OCI-LY1 (cell line): ENCODE data around the gene PIGQ.

ENCODE experiments used
- H2AFZ ChIP-seq: fragments of 200-600 bp; sonication (generic), shearing (Covaris generic); 2 replicates; pipeline ENCODE4 v1.6.0; 2014; ENCODE audit warnings: antibody characterized with exemption, mild to moderate bottlenecking, low read length
- H3F3A ChIP-seq: fragments of 200-600 bp; sonication (generic), shearing (Covaris generic); 2 replicates; pipeline ENCODE4 v1.6.0; 2014; ENCODE audit warnings: mild to moderate bottlenecking, antibody characterized with exemption, low read length, moderate library complexity; ENCODE audit not compliant: insufficient read depth
- H3K27ac ChIP-seq: fragments of 200-600 bp; sonication (generic); 2 replicates; pipeline ENCODE4 v1.5.1; 2014; ENCODE audit warnings: low read length, mixed run types, mild to moderate bottlenecking, low read depth; ENCODE audit not compliant: poor library complexity, severe bottlenecking
- H3K27me3 ChIP-seq: fragments of 200-600 bp; sonication (generic); 2 replicates; pipeline ENCODE4 v1.6.0; 2014; ENCODE audit warnings: antibody characterized with exemption, mild to moderate bottlenecking, low read length, moderate library complexity; ENCODE audit not compliant: insufficient read depth
- H3K36me3 ChIP-seq: fragments of 200-600 bp; sonication (generic); 2 replicates; pipeline ENCODE4 v1.6.1; 2014; ENCODE audit warnings: mild to moderate bottlenecking, antibody characterized with exemption, low read length, moderate library complexity, mixed read lengths; ENCODE audit not compliant: insufficient read depth
- H3K4me1 ChIP-seq: fragments of 200-600 bp; sonication (generic); 2 replicates; pipeline ENCODE4 v1.5.1; 2014; ENCODE audit warnings: mild to moderate bottlenecking, low read length, moderate library complexity; ENCODE audit not compliant: insufficient read depth, severe bottlenecking
- H3K4me2 ChIP-seq: fragments of 200-600 bp; sonication (generic), shearing (Covaris generic); 2 replicates; pipeline ENCODE4 v1.6.1; 2014; ENCODE audit warnings: low read length
- H3K4me3 ChIP-seq: fragments of 200-600 bp; sonication (generic); 2 replicates; pipeline ENCODE4 v1.5.1; 2014; ENCODE audit warnings: low read length, low read depth, mild to moderate bottlenecking, mixed read lengths; ENCODE audit not compliant: poor library complexity, severe bottlenecking
- H3K79me2 ChIP-seq: fragments of 200-600 bp; shearing (Covaris generic); 2 replicates; pipeline ENCODE4 v1.6.1; 2016; ENCODE audit warnings: mixed run types, low read length, mixed read lengths; ENCODE audit not compliant: insufficient read depth
- H3K9ac ChIP-seq: fragments of 200-600 bp; sonication (generic), shearing (Covaris generic); 2 replicates; pipeline ENCODE4 v1.6.1; 2014; ENCODE audit warnings: mild to moderate bottlenecking, low read length, mixed read lengths
- H3K9me2 ChIP-seq: fragments of 200-600 bp; sonication (generic), shearing (Covaris generic); 2 replicates; pipeline ENCODE4 v1.6.1; 2014; ENCODE audit warnings: low read depth, mild to moderate bottlenecking, low read length, mixed read lengths
- H3K9me3 ChIP-seq: fragments of 200-600 bp; shearing (Covaris generic); 2 replicates; pipeline ENCODE4 v1.6.1; 2014; ENCODE audit warnings: low read length, mixed read lengths
- H4K20me1 ChIP-seq: fragments of 200-600 bp; sonication (generic), shearing (Covaris generic); 2 replicates; pipeline ENCODE4 v1.6.0; 2016; ENCODE audit warnings: mild to moderate bottlenecking, low read length; ENCODE audit not compliant: insufficient read depth
- EZH2 ChIP-seq: fragments of 200-600 bp; sonication (generic), shearing (Covaris generic); IDR thresholded peaks from 2 replicates; pipeline ENCODE4 v1.8.0; 2017; ENCODE audit warnings: borderline replicate concordance, mixed run types, mild to moderate bottlenecking, antibody characterized with exemption, low read length, moderate library complexity, mixed read lengths
- TF ChIP-seq, protein P1 (sequence below): fragments of 200-600 bp; sonication (generic), shearing (Covaris generic); IDR thresholded peaks from 2 replicates; pipeline ENCODE4 v1.5.1; 2017; ENCODE audit warnings: mild to moderate bottlenecking, antibody characterized with exemption, low read length, moderate library complexity, mixed read lengths

PIGQ gene

DNA sequence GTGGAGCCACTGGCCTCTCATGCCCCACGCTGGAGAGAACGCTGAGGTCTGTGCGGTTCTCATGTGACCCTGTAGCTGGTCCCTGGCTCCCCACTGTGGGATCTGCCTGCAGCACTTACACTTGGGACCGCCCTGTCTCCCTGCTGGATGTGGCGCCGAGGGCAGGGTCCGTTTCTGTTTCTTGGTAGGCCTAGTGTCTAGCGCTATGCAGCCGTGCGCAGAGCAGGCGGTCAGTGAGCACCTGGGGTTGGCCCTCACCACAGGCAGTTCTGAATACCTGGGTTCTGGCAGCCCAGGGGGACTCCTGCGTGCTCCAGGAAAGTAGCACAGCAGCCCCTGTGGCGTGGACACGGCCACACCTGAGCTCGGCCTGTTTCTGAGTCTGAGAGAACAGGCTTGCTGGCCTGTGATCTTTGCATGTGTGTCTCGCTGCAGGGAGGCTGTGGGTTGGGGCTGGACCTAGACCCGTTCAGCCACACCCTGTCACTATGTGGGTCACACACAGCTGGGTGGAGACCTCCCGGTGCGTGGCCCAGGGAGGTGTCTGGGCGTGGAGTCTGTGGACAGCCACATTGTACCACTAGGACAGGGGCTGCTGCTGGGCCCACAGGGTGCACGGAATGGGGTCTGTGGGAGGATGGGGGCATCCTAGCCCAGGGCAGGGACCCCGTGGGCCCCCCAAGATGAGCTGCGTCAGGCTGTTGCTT lies 39.5 kb upstream of the PIGQ start:
- no peaks in the 10 kb centered on the region for H3K9me3 ChIP-seq

DNA sequence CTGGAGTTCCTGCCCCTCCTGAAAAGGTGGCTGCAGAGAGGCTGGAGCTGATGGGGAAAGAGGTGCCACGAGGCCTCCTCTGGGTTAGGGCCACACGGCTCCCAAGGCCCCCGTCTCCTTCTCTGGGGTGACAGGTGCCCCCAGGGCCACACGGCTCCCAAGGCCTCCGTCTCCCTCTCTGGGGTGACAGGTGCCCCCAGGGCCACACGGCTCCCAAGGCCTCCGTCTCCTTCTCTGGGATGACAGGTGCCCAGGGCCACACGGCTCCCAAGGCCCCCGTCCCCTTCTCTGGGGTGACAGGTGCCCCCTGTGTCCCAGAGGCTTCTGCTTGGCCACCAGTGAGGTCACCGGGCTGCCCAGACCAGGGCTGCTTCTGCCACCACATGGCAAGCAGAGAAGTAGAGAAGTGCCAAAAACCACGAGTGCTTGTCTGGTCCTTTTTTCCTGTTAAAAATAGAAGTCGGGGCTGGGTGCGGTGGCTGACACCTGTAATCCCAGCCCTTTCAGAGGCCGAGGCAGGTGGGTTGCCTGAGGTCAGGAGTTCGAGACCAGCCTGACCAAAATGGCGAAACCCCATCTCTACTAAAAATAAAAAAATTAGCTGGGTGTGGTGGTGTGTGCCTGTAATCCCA lies 38.2 kb upstream of the PIGQ start:
- TF ChIP-seq, protein P1, sequence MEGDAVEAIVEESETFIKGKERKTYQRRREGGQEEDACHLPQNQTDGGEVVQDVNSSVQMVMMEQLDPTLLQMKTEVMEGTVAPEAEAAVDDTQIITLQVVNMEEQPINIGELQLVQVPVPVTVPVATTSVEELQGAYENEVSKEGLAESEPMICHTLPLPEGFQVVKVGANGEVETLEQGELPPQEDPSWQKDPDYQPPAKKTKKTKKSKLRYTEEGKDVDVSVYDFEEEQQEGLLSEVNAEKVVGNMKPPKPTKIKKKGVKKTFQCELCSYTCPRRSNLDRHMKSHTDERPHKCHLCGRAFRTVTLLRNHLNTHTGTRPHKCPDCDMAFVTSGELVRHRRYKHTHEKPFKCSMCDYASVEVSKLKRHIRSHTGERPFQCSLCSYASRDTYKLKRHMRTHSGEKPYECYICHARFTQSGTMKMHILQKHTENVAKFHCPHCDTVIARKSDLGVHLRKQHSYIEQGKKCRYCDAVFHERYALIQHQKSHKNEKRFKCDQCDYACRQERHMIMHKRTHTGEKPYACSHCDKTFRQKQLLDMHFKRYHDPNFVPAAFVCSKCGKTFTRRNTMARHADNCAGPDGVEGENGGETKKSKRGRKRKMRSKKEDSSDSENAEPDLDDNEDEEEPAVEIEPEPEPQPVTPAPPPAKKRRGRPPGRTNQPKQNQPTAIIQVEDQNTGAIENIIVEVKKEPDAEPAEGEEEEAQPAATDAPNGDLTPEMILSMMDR, result no peak
- no peak for TF ChIP-seq EZH2
- Histone ChIP-seq H3K36me3 (no peaks in the 10 kb centered on the region; the same call in 1 of the 2 replicates), H3K4me1 (peaks cover 15% of the 10 kb centered on the region), H4K20me1 (no peaks in the 10 kb centered on the region), H3K27ac (no peak overlapping the region), H3K9me3 (no peaks in the 10 kb centered on the region), H3K9ac (no peak overlapping the region), H2AFZ (no peak overlapping the region), H3F3A (no peaks in the 10 kb centered on the region), H3K4me2 (no peak overlapping the region), H3K27me3 (no peaks in the 10 kb centered on the region), H3K79me2 (peaks cover 12% of the 10 kb centered on the region), H3K9me2 (no peaks in the 10 kb centered on the region), H3K4me3 (no peak overlapping the region)

More for the DNA sequence above, 39.5 kb upstream of the PIGQ start:
- H3F3A ChIP-seq, result no peaks in the 10 kb centered on the region
- no peaks in the 10 kb centered on the region for H4K20me1 ChIP-seq
- no peak overlapping the region for H2AFZ ChIP-seq
- no peak overlapping the region for H3K9ac ChIP-seq
- H3K79me2 ChIP-seq, result peaks cover 12% of the 10 kb centered on the region
- H3K27ac ChIP-seq, result no peak overlapping the region
- H3K4me1 ChIP-seq, result peaks cover 28% of the 10 kb centered on the region
- no peak for TF ChIP-seq EZH2
- TF ChIP-seq, protein P1, result no peak
- no peak overlapping the region for H3K4me2 ChIP-seq
- H3K4me3 ChIP-seq, result no peak overlapping the region
- H3K27me3 ChIP-seq, result no peaks in the 10 kb centered on the region
- H3K36me3 ChIP-seq, result no peaks in the 10 kb centered on the region; the same call in 1 of the 2 replicates
- H3K9me2 ChIP-seq, result no peaks in the 10 kb centered on the region

DNA sequence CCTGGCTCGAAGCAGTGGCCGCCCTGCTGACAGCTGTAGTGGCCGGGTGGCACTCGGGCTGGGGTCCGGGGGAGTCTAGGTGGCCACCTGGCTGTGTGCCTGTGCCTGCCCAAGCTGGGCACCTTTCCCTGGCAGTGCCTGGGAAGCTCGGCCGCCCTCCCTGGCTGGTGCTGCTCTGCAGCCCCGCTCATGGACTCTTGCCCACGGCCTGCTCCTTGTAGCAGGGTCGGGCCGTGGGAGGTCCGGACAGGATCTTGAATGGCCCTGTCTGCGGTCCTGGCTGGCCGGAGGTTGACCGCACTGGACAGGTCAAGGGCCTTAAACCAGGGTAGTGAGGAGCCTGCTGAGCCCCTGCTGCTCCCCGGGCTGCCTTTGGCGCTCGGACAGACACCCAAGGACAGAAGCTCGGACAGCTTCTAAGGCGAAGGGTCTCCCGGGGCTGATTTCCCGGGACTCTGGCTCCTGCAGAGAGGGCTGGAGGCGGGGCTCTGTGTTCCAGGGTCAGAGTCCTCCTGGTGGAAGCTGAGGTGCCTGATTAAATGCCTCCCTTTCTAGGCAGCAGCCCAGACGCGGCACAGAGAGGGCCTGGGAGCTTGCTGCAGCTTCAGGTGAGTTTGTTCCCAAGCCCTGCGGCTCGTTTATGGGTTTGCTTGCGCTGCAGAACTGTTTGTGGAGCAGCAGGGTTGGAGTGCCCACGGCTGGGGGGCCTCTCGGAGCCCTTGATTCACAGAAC lies 36.2 kb upstream of the PIGQ start:
- peaks cover 11% of the 10 kb centered on the region for H3K79me2 ChIP-seq
- H3K9ac ChIP-seq, result no peak overlapping the region
- H3K4me2 ChIP-seq, result no peak overlapping the region
- H3K9me2 ChIP-seq, result no peaks in the 10 kb centered on the region
- H3K4me1 ChIP-seq, result peaks cover 13% of the 10 kb centered on the region
- no peaks in the 10 kb centered on the region; the same call in 1 of the 2 replicates for H3K36me3 ChIP-seq
- H2AFZ ChIP-seq, result no peak overlapping the region
- H3K27me3 ChIP-seq, result no peaks in the 10 kb centered on the region
- no peaks in the 10 kb centered on the region for H4K20me1 ChIP-seq
- no peaks in the 10 kb centered on the region for H3F3A ChIP-seq
- no peak overlapping the region for H3K4me3 ChIP-seq
- no peak overlapping the region for H3K27ac ChIP-seq
- H3K9me3 ChIP-seq, result no peaks in the 10 kb centered on the region
- no peak for TF ChIP-seq EZH2
- TF ChIP-seq, protein P1, result no peak
